Activated T-cell treated with anti-CD3 and anti-CD28 coated beads, Interleukin-2, amount 50 U/mL, for 1 hour (primary cell): ENCODE measurements around the gene IMPDH2.
A peak's percentile ranks its signal among the peaks of the same experiment; 100 is the strongest.

Experiments
- DNase-seq: peaks from one replicate; pipeline ENCODE4 v3.0.0-alpha.2; 2020

IMPDH2 gene

GRCh38 chr3:49005303-49005680 lies 23.9 kb downstream of the IMPDH2 start:
- no peak for DNase-seq

GRCh38 chr3:49004352-49005302 lies 24.6 kb downstream of the IMPDH2 start:
- DNase-seq, result no peak

GRCh38 chr3:49001155-49001554 lies 28.0 kb downstream of the IMPDH2 start:
- no peak for DNase-seq

GRCh38 chr3:48999085-48999858 lies 29.9 kb downstream of the IMPDH2 start:
- no peak for DNase-seq

GRCh38 chr3:48997714-48998637 lies 31.2 kb downstream of the IMPDH2 start:
- DNase-seq, result no peak

- no peak for DNase-seq
Measured at GRCh38 chr3:48997102-48997635, 32.0 kb downstream of the IMPDH2 start.

GRCh38 chr3:48996640-48997039 lies 32.6 kb downstream of the IMPDH2 start:
- no peak for DNase-seq

GRCh38 chr3:48993834-48994233 lies 35.4 kb downstream of the IMPDH2 start:
- DNase-seq, result no peak

GRCh38 chr3:48991851-48992545 lies 37.2 kb downstream of the IMPDH2 start:
- no peak for DNase-seq

GRCh38 chr3:48990636-48991469 lies 38.3 kb downstream of the IMPDH2 start:
- DNase-seq, result no peak

- peak; percentile 83 for DNase-seq
Measured at GRCh38 chr3:48989796-48990635, 39.2 kb downstream of the IMPDH2 start, which contains the start of gene P4HTM. Gene P4HTM, plus strand, starts transcription at chr3:48990241. Its CDS starts 16 bp downstream, at chr3:48990257.

GRCh38 chr3:48989126-48989795 lies 39.9 kb downstream of the IMPDH2 start:
- no peak for DNase-seq

GRCh38 chr3:48985831-48986376 lies 43.3 kb downstream of the IMPDH2 start:
- DNase-seq, result no peak

GRCh38 chr3:48984663-48985062 lies 44.5 kb downstream of the IMPDH2 start:
- no peak for DNase-seq

GRCh38 chr3:48983096-48983495 lies 46.1 kb downstream of the IMPDH2 start:
- DNase-seq, result no peak

GRCh38 chr3:48982686-48983085 lies 46.5 kb downstream of the IMPDH2 start:
- DNase-seq, result no peak

- DNase-seq, result no peak
Measured at GRCh38 chr3:48982016-48982415, 47.2 kb downstream of the IMPDH2 start.

- no peak for DNase-seq
Measured at GRCh38 chr3:48980295-48980694, 48.9 kb downstream of the IMPDH2 start.

- DNase-seq, result no peak
Measured at GRCh38 chr3:48979451-48979850, 49.7 kb downstream of the IMPDH2 start.
